ENCODE data around the gene APMAP. TPM values are rescaled to one million over a fixed set of nuclear protein-coding genes. Genes with fewer than 3 reads are reported as not detected.

The APMAP gene
- total and polyA plus RNA-seq, 9 of the 15 experiments (the other 6 are each of a cell fraction or from before 2014, with no cell fraction given) = 6.7 to 18.2 (median 14.4) TPM

DNA sequence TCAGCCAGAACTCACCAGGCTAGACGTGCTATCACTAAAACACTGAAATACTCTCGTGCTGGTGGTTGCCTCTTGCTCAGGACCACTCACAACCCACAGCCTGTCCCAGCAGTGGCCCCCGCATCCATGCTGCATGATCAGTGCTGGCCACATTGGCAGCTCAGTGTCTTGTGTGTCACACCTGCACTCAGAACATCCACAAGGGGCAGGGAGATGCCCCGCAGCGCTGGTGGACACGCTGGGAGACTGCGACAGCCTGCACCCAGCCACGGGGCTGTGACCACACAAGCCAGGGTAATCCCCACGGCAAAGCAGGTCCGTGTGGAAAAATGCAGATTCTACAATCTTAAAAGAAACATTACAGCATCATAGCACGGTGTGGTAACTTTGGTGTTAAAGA lies 23.9 kb upstream of the APMAP start:
- FAIRE-seq = no peak
- Histone ChIP-seq H3K79me2 (ENCODE audit: control insufficient read depth, insufficient read depth, low read length) (no peaks in the 10 kb centered on the region), H3K36me3 (ENCODE audit: control insufficient read depth, insufficient read depth, low read length) (no peaks in the 10 kb centered on the region), H3K27ac (ENCODE audit: extremely low read depth, low read depth, low read length) (no peak overlapping the region), H3K9ac (ENCODE audit: insufficient read depth in 1 of 2, low read depth in 2 of 2, low read length in 2 of 2) (no peak overlapping the region), H3K4me1 (replicated peaks in 1 of 2; ENCODE audit: control insufficient read depth in 2 of 2, insufficient read depth in 2 of 2, low read length in 2 of 2) (no peaks in the 10 kb centered on the region), H2AFZ (ENCODE audit: low read depth, low read length) (no peak overlapping the region), H3K9me1 (ENCODE audit: control insufficient read depth, insufficient read depth, low read length) (no peaks in the 10 kb centered on the region), H3K27me3 (ENCODE audit: control insufficient read depth in 2 of 2, insufficient read depth in 2 of 2, low read length in 2 of 2) (peaks cover 3 to 68% of the 10 kb centered on the region in 2 experiments), H3K4me2 (ENCODE audit: insufficient read depth, low read length) (no peak overlapping the region), H4K20me1 (replicated peaks; ENCODE audit: control insufficient read depth, insufficient read depth, low read length) (no peaks in the 10 kb centered on the region; the same call in 1 of the 2 replicates), H3K4me3 (no peak overlapping the region), H3K9me3 (replicated peaks; ENCODE audit: control insufficient read depth, insufficient read depth, low read depth, low read length) (no peaks in the 10 kb centered on the region)
- no peak for DNase-seq (ENCODE audit: extremely low read depth in 1 of 4, low spot score in 3 of 4)
- intact Hi-C loops (cut with micrococcal nuclease) = no loop called here
- ChIA-PET POLR2A (no interaction called here), CTCF (ENCODE audit: low intra/inter-chr PET ratio) (no interaction called here)
- BruUV-seq (replicated peaks) = no TSS peak
- 1% methylated on average over 10 of the region's 11 CpGs for WGBS (ENCODE audit: insufficient coverage, low coverage, missing lambda C conversion rate)
- in situ Hi-C loops (cut with MboI) = no loop called here
- ATAC-seq = no peak; the same call in 2 of the 3 replicates
- TF ChIP-seq, protein P1, sequence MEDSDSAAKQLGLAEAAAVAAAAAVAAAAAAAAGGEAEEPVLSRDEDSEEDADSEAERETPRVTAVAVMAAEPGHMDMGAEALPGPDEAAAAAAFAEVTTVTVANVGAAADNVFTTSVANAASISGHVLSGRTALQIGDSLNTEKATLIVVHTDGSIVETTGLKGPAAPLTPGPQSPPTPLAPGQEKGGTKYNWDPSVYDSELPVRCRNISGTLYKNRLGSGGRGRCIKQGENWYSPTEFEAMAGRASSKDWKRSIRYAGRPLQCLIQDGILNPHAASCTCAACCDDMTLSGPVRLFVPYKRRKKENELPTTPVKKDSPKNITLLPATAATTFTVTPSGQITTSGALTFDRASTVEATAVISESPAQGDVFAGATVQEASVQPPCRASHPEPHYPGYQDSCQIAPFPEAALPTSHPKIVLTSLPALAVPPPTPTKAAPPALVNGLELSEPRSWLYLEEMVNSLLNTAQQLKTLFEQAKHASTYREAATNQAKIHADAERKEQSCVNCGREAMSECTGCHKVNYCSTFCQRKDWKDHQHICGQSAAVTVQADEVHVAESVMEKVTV (CRISPR knock-in tag; IDR thresholded peaks at IDR 0.05) = no peak
- TF ChIP-seq, protein P2, sequence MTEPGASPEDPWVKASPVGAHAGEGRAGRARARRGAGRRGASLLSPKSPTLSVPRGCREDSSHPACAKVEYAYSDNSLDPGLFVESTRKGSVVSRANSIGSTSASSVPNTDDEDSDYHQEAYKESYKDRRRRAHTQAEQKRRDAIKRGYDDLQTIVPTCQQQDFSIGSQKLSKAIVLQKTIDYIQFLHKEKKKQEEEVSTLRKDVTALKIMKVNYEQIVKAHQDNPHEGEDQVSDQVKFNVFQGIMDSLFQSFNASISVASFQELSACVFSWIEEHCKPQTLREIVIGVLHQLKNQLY (CRISPR knock-in tag; conservative IDR thresholded peaks at IDR 0.05) = no peak
- TF ChIP-seq TAF15 (IDR thresholded peaks at IDR 0.05; ENCODE audit: low read depth, low read length) (no peak), HEY1 (CRISPR knock-in tag; IDR thresholded peaks at IDR 0.05; ENCODE audit: borderline replicate concordance) (no peak), TEAD2 (tag; IDR thresholded peaks at IDR 0.05) (no peak), SMAD2 (IDR thresholded peaks at IDR 0.05; ENCODE audit: low read depth, low read length) (no peak), HDGF (IDR thresholded peaks at IDR 0.05) (no peak), SRSF9 (IDR thresholded peaks at IDR 0.05; ENCODE audit: borderline replicate concordance, low read depth, low read length) (no peak), E2F3 (CRISPR knock-in tag; IDR thresholded peaks at IDR 0.05) (no peak), SRSF7 (optimal IDR thresholded peaks at IDR 0.05; ENCODE audit: low read depth, low read length) (no peak), ESRRB (CRISPR knock-in tag; IDR thresholded peaks at IDR 0.05; ENCODE audit: borderline replicate concordance) (no peak)
- TF ChIP-seq, protein P3, sequence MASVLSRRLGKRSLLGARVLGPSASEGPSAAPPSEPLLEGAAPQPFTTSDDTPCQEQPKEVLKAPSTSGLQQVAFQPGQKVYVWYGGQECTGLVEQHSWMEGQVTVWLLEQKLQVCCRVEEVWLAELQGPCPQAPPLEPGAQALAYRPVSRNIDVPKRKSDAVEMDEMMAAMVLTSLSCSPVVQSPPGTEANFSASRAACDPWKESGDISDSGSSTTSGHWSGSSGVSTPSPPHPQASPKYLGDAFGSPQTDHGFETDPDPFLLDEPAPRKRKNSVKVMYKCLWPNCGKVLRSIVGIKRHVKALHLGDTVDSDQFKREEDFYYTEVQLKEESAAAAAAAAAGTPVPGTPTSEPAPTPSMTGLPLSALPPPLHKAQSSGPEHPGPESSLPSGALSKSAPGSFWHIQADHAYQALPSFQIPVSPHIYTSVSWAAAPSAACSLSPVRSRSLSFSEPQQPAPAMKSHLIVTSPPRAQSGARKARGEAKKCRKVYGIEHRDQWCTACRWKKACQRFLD (CRISPR knock-in tag; IDR thresholded peaks at IDR 0.05) = no peak
- TF ChIP-seq, protein P4, sequence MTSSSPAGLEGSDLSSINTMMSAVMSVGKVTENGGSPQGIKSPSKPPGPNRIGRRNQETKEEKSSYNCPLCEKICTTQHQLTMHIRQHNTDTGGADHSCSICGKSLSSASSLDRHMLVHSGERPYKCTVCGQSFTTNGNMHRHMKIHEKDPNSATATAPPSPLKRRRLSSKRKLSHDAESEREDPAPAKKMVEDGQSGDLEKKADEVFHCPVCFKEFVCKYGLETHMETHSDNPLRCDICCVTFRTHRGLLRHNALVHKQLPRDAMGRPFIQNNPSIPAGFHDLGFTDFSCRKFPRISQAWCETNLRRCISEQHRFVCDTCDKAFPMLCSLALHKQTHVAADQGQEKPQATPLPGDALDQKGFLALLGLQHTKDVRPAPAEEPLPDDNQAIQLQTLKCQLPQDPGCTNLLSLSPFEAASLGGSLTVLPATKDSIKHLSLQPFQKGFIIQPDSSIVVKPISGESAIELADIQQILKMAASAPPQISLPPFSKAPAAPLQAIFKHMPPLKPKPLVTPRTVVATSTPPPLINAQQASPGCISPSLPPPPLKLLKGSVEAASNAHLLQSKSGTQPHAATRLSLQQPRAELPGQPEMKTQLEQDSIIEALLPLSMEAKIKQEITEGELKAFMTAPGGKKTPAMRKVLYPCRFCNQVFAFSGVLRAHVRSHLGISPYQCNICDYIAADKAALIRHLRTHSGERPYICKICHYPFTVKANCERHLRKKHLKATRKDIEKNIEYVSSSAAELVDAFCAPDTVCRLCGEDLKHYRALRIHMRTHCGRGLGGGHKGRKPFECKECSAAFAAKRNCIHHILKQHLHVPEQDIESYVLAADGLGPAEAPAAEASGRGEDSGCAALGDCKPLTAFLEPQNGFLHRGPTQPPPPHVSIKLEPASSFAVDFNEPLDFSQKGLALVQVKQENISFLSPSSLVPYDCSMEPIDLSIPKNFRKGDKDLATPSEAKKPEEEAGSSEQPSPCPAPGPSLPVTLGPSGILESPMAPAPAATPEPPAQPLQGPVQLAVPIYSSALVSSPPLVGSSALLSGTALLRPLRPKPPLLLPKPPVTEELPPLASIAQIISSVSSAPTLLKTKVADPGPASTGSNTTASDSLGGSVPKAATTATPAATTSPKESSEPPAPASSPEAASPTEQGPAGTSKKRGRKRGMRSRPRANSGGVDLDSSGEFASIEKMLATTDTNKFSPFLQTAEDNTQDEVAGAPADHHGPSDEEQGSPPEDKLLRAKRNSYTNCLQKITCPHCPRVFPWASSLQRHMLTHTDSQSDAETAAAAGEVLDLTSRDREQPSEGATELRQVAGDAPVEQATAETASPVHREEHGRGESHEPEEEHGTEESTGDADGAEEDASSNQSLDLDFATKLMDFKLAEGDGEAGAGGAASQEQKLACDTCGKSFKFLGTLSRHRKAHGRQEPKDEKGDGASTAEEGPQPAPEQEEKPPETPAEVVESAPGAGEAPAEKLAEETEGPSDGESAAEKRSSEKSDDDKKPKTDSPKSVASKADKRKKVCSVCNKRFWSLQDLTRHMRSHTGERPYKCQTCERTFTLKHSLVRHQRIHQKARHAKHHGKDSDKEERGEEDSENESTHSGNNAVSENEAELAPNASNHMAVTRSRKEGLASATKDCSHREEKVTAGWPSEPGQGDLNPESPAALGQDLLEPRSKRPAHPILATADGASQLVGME (CRISPR knock-in tag; IDR thresholded peaks at IDR 0.05) = no peak

Measured in K562 (cell line).